H1 (cell line): Measurements from ENCODE around the gene RRAS2. TPM values are rescaled to one million over a fixed set of nuclear protein-coding genes. Genes with fewer than 3 reads are reported as not detected.

ENCODE experiments used
- GABPA ChIP-seq: IDR thresholded peaks from 2 replicates; pipeline ENCODE4 v1.6.1; 2011; ENCODE audit warnings: mild to moderate bottlenecking, low read length, moderate library complexity, borderline replicate concordance; ENCODE audit not compliant: insufficient read depth
- JUND ChIP-seq: IDR thresholded peaks from 2 replicates; pipeline ENCODE4 v1.6.1; 2011; ENCODE audit warnings: mild to moderate bottlenecking, improper control_type of control experiment, low read length
- KDM5A ChIP-seq: fragments of 200-600 bp; IDR thresholded peaks from 2 replicates; pipeline ENCODE4 v1.7.1; 2012; ENCODE audit warnings: mild to moderate bottlenecking, low read length, inconsistent platforms, mixed read lengths
- NANOG ChIP-seq: IDR thresholded peaks from 2 replicates; pipeline ENCODE4 v1.6.1; 2011; ENCODE audit warnings: low read length, low read depth, mild to moderate bottlenecking, inconsistent platforms; ENCODE audit not compliant: insufficient read depth, poor library complexity, severe bottlenecking
- SIX5 ChIP-seq: IDR thresholded peaks from 2 replicates; pipeline ENCODE4 v1.6.1; 2011; ENCODE audit warnings: mild to moderate bottlenecking, low read depth, low read length
- TAF1 ChIP-seq: IDR thresholded peaks from 2 replicates; pipeline ENCODE4 v1.6.1; 2011; ENCODE audit warnings: mild to moderate bottlenecking, low read depth, low read length
- polyA plus RNA-seq, 7 experiments: library from polyadenylated mRNA; depleted of rRNA in 3 of 7; stranded (reverse) in 5 of 7; unstranded in 2 of 7; fragments of >200 nt in 5 of 7; fragments of 200-250 nt in 2 of 7; gene quantifications; 1 replicate in 5 of 7; 2 replicates in 1 of 7; 4 replicates in 1 of 7; pipeline versions ENCODE4 v1.2.1 to v1.2.3, GENCODE V29; 2011 to 2013; ENCODE audit warnings: missing spikeins in 2 of 7, mixed read lengths in 2 of 7
- total RNA-seq: library from RNA; stranded (reverse); fragmentation: NEBNext Ultra II Directional; extraction: Animal tissue kit (Norgen Biotek cat#: 25700); gene quantifications from 2 replicates; pipeline ENCODE4 v1.2.1, GENCODE V29; 2021

RRAS2 gene
- total and polyA plus RNA-seq, 2 of the 8 experiments (the other 6 are each of a cell fraction or from before 2014, with no cell fraction given) = 72.3 to 234 TPM

DNA sequence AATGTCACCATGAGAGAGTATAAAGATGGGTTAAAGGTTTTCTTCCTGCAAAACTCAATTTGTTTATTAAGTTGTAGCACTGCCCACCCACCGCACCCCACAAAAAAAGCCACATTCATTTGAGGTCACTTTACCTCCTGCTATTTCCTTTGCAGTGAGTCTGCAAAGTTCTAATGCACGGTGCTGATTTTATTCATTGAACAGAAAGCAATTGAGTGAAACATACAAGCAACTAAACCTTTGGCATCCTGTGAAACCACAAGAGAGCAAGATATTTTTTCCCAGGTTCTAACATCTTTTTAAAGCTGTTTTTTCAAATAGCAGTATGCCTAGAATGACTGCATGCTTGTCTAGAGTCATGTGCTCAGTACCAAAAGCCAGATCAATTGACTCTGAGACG is 39.0 kb downstream of the RRAS2 start (continued):
- TF ChIP-seq SIX5 (no peak), KDM5A (no peak), TAF1 (no peak), JUND (no peak), NANOG (no peak), GABPA (no peak)
